HG03558 (cell line): Measurements from ENCODE around the gene RAP1GAP2.
"Not testable (repeated sequence)": the region's sequence is repeated elsewhere in the genome, so short reads cannot be mapped to it uniquely, and the experiment has no call there.

Experiments used
- ATAC-seq: cut with Tn5 transposase; IDR thresholded peaks from one replicate; pipeline ENCODE4 v1.9.1; 2021; ENCODE audit warnings: moderate number of reproducible peaks; ENCODE audit not compliant: unreplicated experiment; ENCODE audit errors: extremely low read depth

Gene RAP1GAP2

GRCh38 chr17:3032258-3033247 is 236.3 kb downstream of the RAP1GAP2 start:
- ATAC-seq = no peak

- ATAC-seq = no peak
Observed at GRCh38 chr17:3033248-3033640, 237.0 kb downstream of the RAP1GAP2 start.

- ATAC-seq = no peak
Observed at GRCh38 chr17:3033741-3034577, 237.7 kb downstream of the RAP1GAP2 start.

GRCh38 chr17:3034578-3034920 is 238.3 kb downstream of the RAP1GAP2 start:
- no peak for ATAC-seq

- ATAC-seq = no peak
Observed at GRCh38 chr17:3035256-3035967, 239.2 kb downstream of the RAP1GAP2 start.

GRCh38 chr17:3035968-3036280 is 239.7 kb downstream of the RAP1GAP2 start:
- no peak for ATAC-seq

- no peak for ATAC-seq
Observed at GRCh38 chr17:3036800-3037199, 240.6 kb downstream of the RAP1GAP2 start.

- no peak for ATAC-seq
Observed at GRCh38 chr17:3037259-3037658, 241.0 kb downstream of the RAP1GAP2 start.

GRCh38 chr17:3038941-3039340 is 242.7 kb downstream of the RAP1GAP2 start:
- ATAC-seq = no peak

- ATAC-seq = no peak
Observed at GRCh38 chr17:3039736-3040135, 243.5 kb downstream of the RAP1GAP2 start.

- no peak for ATAC-seq
Observed at GRCh38 chr17:3040882-3041281, 244.6 kb downstream of the RAP1GAP2 start.

GRCh38 chr17:3043737-3044365 is 247.6 kb downstream of the RAP1GAP2 start:
- ATAC-seq = no peak

GRCh38 chr17:3046753-3047152 is 250.5 kb downstream of the RAP1GAP2 start:
- ATAC-seq = no peak

- peak; percentile 85 for ATAC-seq
Observed at GRCh38 chr17:3048727-3049471, 252.7 kb downstream of the RAP1GAP2 start.

- no peak for ATAC-seq
Observed at GRCh38 chr17:3049705-3050295, 253.6 kb downstream of the RAP1GAP2 start.

GRCh38 chr17:3054868-3055267 is 258.6 kb downstream of the RAP1GAP2 start:
- ATAC-seq = not testable (repeated sequence)

GRCh38 chr17:3062824-3063377 is 266.7 kb downstream of the RAP1GAP2 start:
- not testable (repeated sequence) for ATAC-seq

GRCh38 chr17:3063507-3063906 is 267.3 kb downstream of the RAP1GAP2 start, which contains the start of gene OR1D5:
TSS of gene OR1D5 (minus strand) at chr17:3063607. CDS start at chr17:3063607, 0 bp downstream.
- not testable (repeated sequence) for ATAC-seq

- ATAC-seq = not testable (repeated sequence)
Observed at GRCh38 chr17:3065192-3065591, 269.0 kb downstream of the RAP1GAP2 start.
